ENCODE measurements around the gene ZNF793. TPM values are rescaled to one million over a fixed set of nuclear protein-coding genes. Genes with fewer than 3 reads are reported as not detected.

ZNF793 gene
- total RNA-seq, 4 donors from 2014 or later: 1.6 to 15.7 (median 5.0) TPM

- peaks cover 0 to 5% (median 2%) of the 10 kb centered on the region in 4 donors for H3K9me3 ChIP-seq
These were observed 767 bp upstream of the ZNF793 start for GRCh38 chr19:37505958-37506386.

DNA sequence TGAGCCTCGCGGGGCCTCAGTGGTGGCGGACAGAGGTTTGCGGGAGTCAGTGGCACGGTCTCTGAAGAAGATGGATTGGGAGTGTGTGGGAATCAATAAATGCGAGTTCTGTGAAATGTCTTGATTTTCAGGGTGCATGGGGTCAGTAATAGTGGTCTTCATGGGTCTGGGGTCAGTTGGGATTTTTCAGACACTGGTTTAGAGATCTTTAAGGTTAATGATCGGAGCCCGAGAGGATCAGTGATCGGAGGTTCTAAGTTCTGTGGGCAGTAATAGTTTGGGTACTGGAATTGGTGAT is 377 bp downstream of the ZNF793 start:
- H3K4me1 ChIP-seq: no peaks in the 10 kb centered on the region
- peak overlapping the region; percentile 56 to 65 (median 64) for H3K4me3 ChIP-seq
- H3K27ac ChIP-seq: peak overlapping the region; percentile 84 to 92 (median 87)
- no peak for DNase-seq
- TF ChIP-seq POLR2A (IDR thresholded peaks at IDR 0.05): no peak
- TF ChIP-seq CTCF (IDR thresholded peaks at IDR 0.05): no peak
- H3K9me3 ChIP-seq: peaks cover 0 to 5% (median 2%) of the 10 kb centered on the region in 4 donors
- H3K36me3 ChIP-seq: no peaks in the 10 kb centered on the region
- H3K27me3 ChIP-seq: no peaks in the 10 kb centered on the region

More at GRCh38 chr19:37505958-37506386, 767 bp upstream of the ZNF793 start:
- H3K27me3 ChIP-seq: no peaks in the 10 kb centered on the region
- peak overlapping the region; percentile 84 to 92 (median 87) for H3K27ac ChIP-seq
- TF ChIP-seq POLR2A (IDR thresholded peaks at IDR 0.05) (no peak), CTCF (IDR thresholded peaks at IDR 0.05) (no peak)
- no peak for DNase-seq
- H3K4me3 ChIP-seq: peak overlapping the region; percentile 56 to 65 (median 64)
- no peaks in the 10 kb centered on the region for H3K4me1 ChIP-seq
- no peaks in the 10 kb centered on the region for H3K36me3 ChIP-seq

- no peaks in the 10 kb centered on the region for H3K4me1 ChIP-seq
- H3K9me3 ChIP-seq: peaks cover 0 to 14% (median 0%) of the 10 kb centered on the region in 4 donors
- DNase-seq: no peak
- H3K36me3 ChIP-seq: peaks cover 0 to 10% (median 0%) of the 10 kb centered on the region in 3 donors
- no peak overlapping the region for H3K27ac ChIP-seq
- TF ChIP-seq CTCF (IDR thresholded peaks at IDR 0.05) (no peak), POLR2A (IDR thresholded peaks at IDR 0.05) (no peak)
- no peaks in the 10 kb centered on the region for H3K27me3 ChIP-seq
- no peak overlapping the region for H3K4me3 ChIP-seq
These were observed 4.4 kb downstream of the ZNF793 start for GRCh38 chr19:37511186-37511585.

DNA sequence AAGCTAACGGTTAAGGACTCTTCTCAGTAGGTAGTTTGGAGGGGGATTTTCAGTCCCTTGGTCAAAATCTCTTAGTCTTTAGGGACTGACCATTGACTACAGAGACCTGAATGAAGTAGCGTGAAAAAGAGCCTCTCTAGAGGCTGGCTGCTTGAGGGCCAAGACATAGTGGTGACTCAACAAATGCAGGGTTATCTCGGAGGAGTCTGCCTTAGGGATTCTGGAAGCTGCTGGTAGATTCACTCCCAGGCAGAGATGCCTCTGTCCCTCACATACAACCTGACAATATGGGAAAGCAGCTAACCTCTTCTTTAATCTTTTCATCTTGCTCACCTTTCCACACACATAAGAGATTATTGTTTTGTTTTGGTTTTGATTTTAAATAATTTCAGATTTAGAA is 5.1 kb downstream of the ZNF793 start:
- DNase-seq: no peak
- Histone ChIP-seq H3K36me3 (peaks cover 0 to 15% (median 0%) of the 10 kb centered on the region in 3 donors), H3K9me3 (peaks cover 0 to 19% (median 0%) of the 10 kb centered on the region in 4 donors), H3K4me1 (no peaks in the 10 kb centered on the region), H3K4me3 (no peak overlapping the region), H3K27me3 (no peaks in the 10 kb centered on the region), H3K27ac (no peak overlapping the region)
- TF ChIP-seq CTCF (IDR thresholded peaks at IDR 0.05): no peak
- TF ChIP-seq POLR2A (IDR thresholded peaks at IDR 0.05): no peak

DNA sequence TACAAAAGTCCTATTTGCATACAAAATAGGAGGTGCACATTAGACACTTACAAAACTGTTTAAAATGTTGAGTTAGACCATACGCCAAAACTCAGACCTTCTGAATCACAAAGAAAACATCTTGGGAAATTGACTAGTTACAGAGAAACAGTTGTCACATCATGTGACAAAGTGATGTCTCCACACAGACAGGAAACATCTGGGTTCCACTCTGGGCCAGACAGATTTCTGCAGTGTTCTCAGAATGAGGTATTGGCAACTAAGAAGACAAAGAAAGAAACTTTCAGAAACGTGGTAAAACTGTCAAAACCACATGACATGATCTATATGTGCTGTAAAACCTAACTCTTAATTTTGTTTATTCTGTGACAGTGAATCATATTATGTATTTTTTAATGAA is 6.7 kb downstream of the ZNF793 start:
- H3K4me1 ChIP-seq: no peaks in the 10 kb centered on the region
- H3K27me3 ChIP-seq: no peaks in the 10 kb centered on the region
- TF ChIP-seq CTCF (IDR thresholded peaks at IDR 0.05): no peak
- TF ChIP-seq POLR2A (IDR thresholded peaks at IDR 0.05): no peak
- H3K9me3 ChIP-seq: peaks cover 0 to 33% (median 0%) of the 10 kb centered on the region in 4 donors
- no peak overlapping the region for H3K27ac ChIP-seq
- H3K36me3 ChIP-seq: peaks cover 0 to 15% (median 0%) of the 10 kb centered on the region in 3 donors
- no peak for DNase-seq
- no peak overlapping the region for H3K4me3 ChIP-seq

DNA sequence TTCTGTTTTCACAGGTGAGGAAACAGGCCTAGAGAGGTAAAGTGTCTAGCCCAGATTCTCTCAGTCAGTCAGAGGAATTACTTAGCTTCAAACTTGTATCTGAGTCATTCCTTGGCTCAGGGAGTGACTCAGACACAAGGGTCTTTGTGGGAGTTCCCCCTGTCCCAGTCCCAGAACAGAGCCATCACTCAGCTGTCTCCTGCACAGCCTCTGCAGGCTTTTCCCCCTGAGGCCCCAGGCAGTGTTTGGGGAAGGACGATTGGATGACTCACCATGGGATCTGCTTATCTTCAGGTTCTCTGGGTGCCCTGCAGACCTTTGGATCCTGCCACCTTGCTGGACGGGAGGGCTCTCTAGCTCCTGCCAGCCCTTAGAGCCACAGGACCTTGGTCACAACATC is 13.2 kb downstream of the ZNF793 start:
- Histone ChIP-seq H3K27ac (no peak overlapping the region), H3K36me3 (peaks cover 0 to 20% (median 0%) of the 10 kb centered on the region in 3 donors), H3K27me3 (no peaks in the 10 kb centered on the region), H3K4me3 (no peak overlapping the region), H3K4me1 (no peaks in the 10 kb centered on the region), H3K9me3 (peaks cover 0 to 61% (median 3%) of the 10 kb centered on the region in 4 donors)
- no peak for TF ChIP-seq POLR2A (IDR thresholded peaks at IDR 0.05)
- no peak for TF ChIP-seq CTCF (IDR thresholded peaks at IDR 0.05)
- DNase-seq: no peak

Data from Peyer's patch (tissue), 4 donors.